Stimulated activated CD8-positive, alpha-beta memory T cell treated with anti-CD3 and anti-CD28 coated beads, Interleukin-15, amount 100 ng/mL, for 48 hours (primary cell): Measurements from ENCODE around the gene RFX5.
A peak's percentile ranks its signal among the peaks of the same experiment; 100 is the strongest.
"Not testable (repeated sequence)": the region's sequence is repeated elsewhere in the genome, so short reads cannot be mapped to it uniquely, and the experiment has no call there.

Source experiments
- DNase-seq, 2 donors: peaks; one replicate each; pipeline ENCODE4 v3.0.0-alpha.2; 2020; ENCODE audit warnings: low read depth in 2 of 2

Gene RFX5

GRCh38 chr1:151346769-151347522 is at the start of gene RFX5:
RFX5 (minus strand) TSS chr1:151347252; CDS start chr1:151346320, 932 bp downstream.
- DNase-seq, result peak; percentile 90 to 91

- DNase-seq, result not testable (repeated sequence)
Observed at GRCh38 chr1:151396265-151396664, 49.2 kb upstream of the RFX5 start.

GRCh38 chr1:151393583-151393982 is 46.5 kb upstream of the RFX5 start:
- no peak for DNase-seq

- no peak for DNase-seq
Observed at GRCh38 chr1:151391079-151391563, 44.1 kb upstream of the RFX5 start.

- DNase-seq, result not testable (repeated sequence)
Observed at GRCh38 chr1:151390221-151391078, 43.4 kb upstream of the RFX5 start.

- no peak for DNase-seq
Observed at GRCh38 chr1:151386002-151386401, 39.0 kb upstream of the RFX5 start.

GRCh38 chr1:151384584-151384983 is 37.5 kb upstream of the RFX5 start:
- DNase-seq, result no peak

GRCh38 chr1:151377150-151377884 is 30.3 kb upstream of the RFX5 start:
- DNase-seq, result no peak

- DNase-seq, result no peak
Observed at GRCh38 chr1:151373196-151373595, 26.1 kb upstream of the RFX5 start.

GRCh38 chr1:151372058-151372934 is 25.2 kb upstream of the RFX5 start, which contains the start of gene SELENBP1:
SELENBP1 (minus strand) TSS chr1:151372705; CDS start chr1:151372641, 64 bp downstream.
- DNase-seq, result no peak

- DNase-seq, result no peak
Observed at GRCh38 chr1:151371370-151372057, 24.5 kb upstream of the RFX5 start.

- DNase-seq, result no peak
Observed at GRCh38 chr1:151370211-151370911, 23.3 kb upstream of the RFX5 start.

- no peak for DNase-seq
Observed at GRCh38 chr1:151369621-151370048, 22.6 kb upstream of the RFX5 start.

GRCh38 chr1:151369302-151369610 is 22.2 kb upstream of the RFX5 start:
- no peak for DNase-seq

GRCh38 chr1:151368393-151369301 is 21.6 kb upstream of the RFX5 start:
- DNase-seq, result no peak

- DNase-seq, result no peak
Observed at GRCh38 chr1:151367658-151368392, 20.8 kb upstream of the RFX5 start.

GRCh38 chr1:151364996-151365395 is 17.9 kb upstream of the RFX5 start:
- no peak for DNase-seq
